GM12801 (cell line): Measurements from ENCODE around the gene MTREX.

ENCODE experiments used
- CTCF ChIP-seq: IDR thresholded peaks from one replicate; pipeline ENCODE4 v1.5.1; 2011; ENCODE audit warnings: control low read depth; ENCODE audit not compliant: insufficient read length; ENCODE audit errors: extremely low read depth

MTREX gene

GRCh38 chr5:55325621-55326020, 17.8 kb downstream of the MTREX start:
- TF ChIP-seq CTCF, result no peak

- TF ChIP-seq CTCF, result no peak
Measured at GRCh38 chr5:55327281-55327680, 19.5 kb downstream of the MTREX start.

- no peak for TF ChIP-seq CTCF
Measured at GRCh38 chr5:55331321-55331720, 23.5 kb downstream of the MTREX start.

- no peak for TF ChIP-seq CTCF
Measured at GRCh38 chr5:55333017-55333416, 25.2 kb downstream of the MTREX start.

GRCh38 chr5:55333811-55334210, 26.0 kb downstream of the MTREX start:
- TF ChIP-seq CTCF, result no peak

- TF ChIP-seq CTCF, result no peak
Measured at GRCh38 chr5:55338092-55338613, 30.4 kb downstream of the MTREX start.

GRCh38 chr5:55338810-55339243, 31.0 kb downstream of the MTREX start:
- no peak for TF ChIP-seq CTCF
